T-helper 17 cell (primary cell): ENCODE results near the gene ARHGAP35. TPM values are rescaled to one million over a fixed set of nuclear protein-coding genes. Genes with fewer than 3 reads are reported as not detected.
"Not testable (repeated sequence)": the region's sequence is repeated elsewhere in the genome, so short reads cannot be mapped to it uniquely, and the experiment has no call there.

ENCODE experiments used
- ATAC-seq: fragments of 150-1000 bp; cut with Tn5 transposase; 2 replicates; pipeline ENCODE4 v1.10.0; 2021; ENCODE audit warnings: mild to moderate bottlenecking, moderate library complexity
- DNase-seq, 3 donors: peaks; one replicate each; pipeline versions ENCODE4 v3.0.0 to v3.0.0-alpha.2; 2020 to 2021
- H3K9me3 ChIP-seq: one replicate; pipeline ENCODE4 v1.7.0; 2013; ENCODE audit warnings: low read length, mild to moderate bottlenecking; ENCODE audit not compliant: control insufficient read depth, poor library complexity, severe bottlenecking
- H3K27ac Mint-ChIP-seq: one replicate; pipeline ENCODE4 v1.8.0; 2022; ENCODE audit warnings: mild to moderate bottlenecking, moderate library complexity, mixed read lengths
- H3K27me3 Mint-ChIP-seq: one replicate; pipeline ENCODE4 v1.8.0; 2022; ENCODE audit warnings: mixed read lengths
- H3K36me3 Mint-ChIP-seq: one replicate; pipeline ENCODE4 v1.8.0; 2022; ENCODE audit warnings: low read depth, mixed read lengths
- H3K4me1 Mint-ChIP-seq: one replicate; pipeline ENCODE4 v1.8.0; 2022; ENCODE audit warnings: mild to moderate bottlenecking, mixed read lengths
- H3K4me3 Mint-ChIP-seq: one replicate; pipeline ENCODE4 v1.8.0; 2022; ENCODE audit warnings: mild to moderate bottlenecking, moderate library complexity, mixed read lengths
- total RNA-seq, 4 donors: library from RNA in 2 of 4; stranded (reverse) in 2 of 4; gene quantifications; one replicate each; pipeline ENCODE4 v1.2.3 and lab custom pipeline; 2022 to 2026

Gene ARHGAP35
- total RNA-seq, 2 donors from 2014 or later = 33.6 to 34.0 TPM

DNA sequence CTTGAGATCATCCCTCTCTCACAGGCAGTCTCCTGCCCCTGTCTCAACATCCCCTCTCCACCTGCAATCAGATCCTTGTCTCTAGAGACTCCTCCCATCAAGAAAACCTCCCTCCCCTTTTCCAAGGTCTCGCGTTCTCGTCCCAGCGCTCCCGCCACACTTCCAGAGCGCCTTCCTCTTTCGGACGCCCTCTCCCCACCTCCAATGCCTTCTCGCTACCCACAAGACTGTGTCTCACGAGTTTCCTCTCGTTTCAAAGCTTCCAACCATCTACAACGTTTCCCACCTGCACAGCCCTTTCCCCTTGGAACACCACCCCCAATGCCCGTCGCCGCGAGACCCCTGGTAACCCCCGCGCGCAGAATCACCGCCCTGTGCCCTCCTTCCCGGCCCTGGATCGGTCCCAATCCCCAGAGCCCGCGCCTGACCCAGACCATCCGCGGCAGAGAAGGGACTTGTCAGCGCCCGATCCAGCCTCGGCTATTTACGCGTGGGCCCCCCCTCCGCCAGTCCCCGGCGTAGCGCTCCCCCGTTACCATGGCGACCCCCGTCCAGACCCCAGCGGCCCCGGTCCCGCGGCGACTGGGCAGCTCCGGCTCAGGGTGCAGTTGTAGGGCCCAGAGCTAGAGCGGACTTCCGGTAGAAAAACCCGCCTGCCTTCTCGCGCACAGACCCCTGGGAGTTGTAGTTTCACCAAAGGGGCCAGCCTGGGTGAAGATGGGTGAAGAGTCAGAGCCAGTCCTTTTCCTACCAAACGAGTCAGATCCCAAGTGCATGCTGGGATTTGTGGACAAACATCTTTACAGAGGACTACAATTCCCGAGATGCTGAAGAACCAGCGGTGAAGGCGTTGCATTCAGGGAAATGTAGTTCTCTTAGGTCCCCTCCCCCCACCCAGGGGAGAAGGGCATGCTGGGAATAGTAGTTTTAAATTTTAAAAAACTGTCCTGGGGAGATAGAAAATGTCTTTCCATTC lies 10.3 kb upstream of the ARHGAP35 start, which contains the start of gene AP2S1:
AP2S1 (minus strand) TSS at position 619 of the 976 bp plus-strand sequence; CDS start at position 539, 80 bp downstream.
- peak; percentile 97 for ATAC-seq
- Mint-ChIP-seq H3K27me3 (no peaks in the 10 kb centered on the region), H3K4me3 (peak within 1 kb of the TSS; percentile 99), H3K4me1 (peaks cover 14% of the 10 kb centered on the region), H3K36me3 (peaks cover 6% of the 10 kb centered on the region), H3K27ac (peak within 1 kb of the TSS; percentile 93)
- peak; percentile 79 to 88 (median 86) for DNase-seq
- no peaks in the 10 kb centered on the region for H3K9me3 ChIP-seq

DNA sequence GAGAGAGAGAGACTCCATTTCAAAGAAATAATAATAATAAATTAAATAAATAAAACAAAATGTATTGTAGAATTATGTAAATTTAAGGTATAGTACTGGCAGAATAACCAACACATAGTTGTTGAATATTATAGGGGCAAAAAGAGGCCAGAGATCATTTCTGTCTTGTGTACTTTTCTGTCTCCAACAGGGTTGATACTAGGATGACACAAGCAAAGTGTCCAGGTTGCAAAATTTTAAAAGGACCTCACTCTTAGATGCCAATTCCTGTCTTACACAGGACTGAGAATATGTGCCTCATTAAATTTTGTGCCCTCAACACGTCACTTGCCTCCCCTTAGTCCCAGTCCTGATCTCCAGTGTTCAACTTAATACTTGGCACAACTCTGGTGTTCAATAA lies 8.0 kb upstream of the ARHGAP35 start:
- no peaks in the 10 kb centered on the region for H3K9me3 ChIP-seq
- no peak for ATAC-seq
- Mint-ChIP-seq H3K4me3 (no peak overlapping the region), H3K36me3 (no peaks in the 10 kb centered on the region), H3K4me1 (peaks cover 21% of the 10 kb centered on the region), H3K27me3 (no peaks in the 10 kb centered on the region), H3K27ac (no peak overlapping the region)
- DNase-seq = no peak

DNA sequence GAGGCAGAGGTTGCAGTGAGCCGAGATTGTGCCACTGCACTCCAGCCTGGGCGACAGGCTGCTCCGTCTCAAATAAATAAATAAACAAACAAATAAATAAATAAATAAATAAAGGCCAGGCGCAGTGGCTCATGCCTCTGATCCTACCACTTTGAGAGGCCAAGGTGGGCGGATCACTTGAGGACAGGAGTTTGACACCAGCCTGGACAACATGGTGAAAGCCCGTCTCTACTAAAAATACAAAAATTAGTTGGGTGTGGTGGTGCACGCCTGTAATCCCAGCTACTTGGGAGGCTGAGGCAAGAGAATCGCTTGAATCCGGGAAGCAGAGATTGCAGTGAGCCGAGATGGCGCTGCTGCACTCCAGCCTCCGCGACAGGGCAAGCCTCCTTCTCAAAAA lies 6.1 kb upstream of the ARHGAP35 start:
- peaks cover 22% of the 10 kb centered on the region for H3K4me1 Mint-ChIP-seq
- H3K9me3 ChIP-seq, H3K36me3 Mint-ChIP-seq, DNase-seq, ATAC-seq, H3K27me3 Mint-ChIP-seq, H3K4me3 Mint-ChIP-seq, H3K27ac Mint-ChIP-seq: not testable (repeated sequence)

DNA sequence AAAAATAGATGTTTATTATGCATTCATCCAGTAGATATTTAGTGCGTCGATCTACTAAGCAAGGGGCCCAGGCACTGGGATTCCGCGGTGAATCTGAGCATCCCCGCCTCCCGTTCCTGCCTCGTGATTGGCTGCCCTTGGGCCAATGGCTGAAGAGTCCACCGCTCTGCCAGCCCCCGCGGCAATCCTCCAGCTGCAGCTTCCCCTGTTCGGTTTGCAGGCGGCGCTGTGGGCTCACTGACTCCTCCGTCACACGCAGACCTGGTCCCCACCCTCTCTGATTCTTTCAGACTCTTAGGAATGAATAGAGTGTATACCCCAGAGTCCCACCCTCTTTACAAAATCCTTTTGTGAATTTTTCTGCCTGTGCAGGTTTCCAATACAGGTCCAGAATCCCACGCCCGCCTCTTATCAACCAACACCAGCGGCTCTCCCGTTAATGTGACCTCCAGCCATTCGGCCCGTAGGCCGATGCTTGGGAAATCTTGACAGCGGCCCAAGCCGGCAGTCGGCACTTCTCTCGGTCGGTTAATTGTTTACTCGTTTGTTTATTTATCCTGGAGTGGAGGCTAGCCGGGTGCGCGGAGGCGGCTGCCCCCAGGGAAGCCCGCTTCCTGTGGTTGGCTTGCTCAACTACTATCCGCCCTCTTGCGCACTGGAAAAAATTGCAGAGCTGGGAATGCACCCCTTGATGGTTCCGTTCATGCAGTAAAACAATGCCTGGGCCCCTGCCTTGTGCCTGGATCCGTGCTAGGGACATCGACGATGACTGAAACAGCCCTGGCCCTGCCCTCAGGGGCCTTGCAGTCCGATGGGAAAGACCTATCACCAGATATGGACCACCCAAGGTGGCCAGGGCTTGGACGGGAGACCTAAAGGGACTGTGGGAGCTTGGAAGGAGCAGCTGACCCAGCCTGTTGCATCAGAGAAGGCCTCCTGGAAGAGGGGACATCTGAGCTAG lies 4.5 kb upstream of the ARHGAP35 start:
- H3K4me1 Mint-ChIP-seq = peaks cover 21% of the 10 kb centered on the region
- no peaks in the 10 kb centered on the region for H3K36me3 Mint-ChIP-seq
- H3K27ac Mint-ChIP-seq = peak overlapping the region; percentile 59
- peak; percentile 75 for ATAC-seq
- peak overlapping the region; percentile 78 for H3K4me3 Mint-ChIP-seq
- peak; percentile 82 to 87 (median 84) for DNase-seq
- no peaks in the 10 kb centered on the region for H3K27me3 Mint-ChIP-seq
- no peaks in the 10 kb centered on the region for H3K9me3 ChIP-seq

DNA sequence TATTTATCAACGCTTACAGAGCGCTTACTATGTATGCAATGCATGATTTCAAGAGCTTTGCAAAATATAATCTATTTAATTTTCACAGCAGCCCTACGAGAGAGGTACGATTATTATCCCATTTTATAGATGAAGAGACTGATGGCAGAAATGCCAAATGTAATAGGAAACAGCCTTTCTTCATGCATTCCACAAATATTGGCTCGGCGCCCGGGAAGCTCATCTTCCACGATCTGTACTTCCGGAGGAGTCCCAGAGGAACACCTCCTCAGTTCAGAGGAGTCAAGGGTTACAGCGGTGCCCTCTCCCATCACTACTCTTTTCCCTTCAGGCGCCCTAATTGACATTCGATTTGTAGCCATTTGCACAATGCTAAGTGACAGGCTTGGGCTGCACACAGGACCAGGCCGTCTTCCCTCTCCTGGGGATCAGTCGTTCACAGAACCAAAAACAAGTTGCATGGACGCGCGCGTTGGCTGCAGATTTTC lies 1.1 kb upstream of the ARHGAP35 start:
- no peaks in the 10 kb centered on the region for H3K9me3 ChIP-seq
- ATAC-seq = no peak
- Mint-ChIP-seq H3K36me3 (no peaks in the 10 kb centered on the region), H3K27me3 (no peaks in the 10 kb centered on the region), H3K27ac (peak overlapping the region; percentile 80), H3K4me1 (peaks cover 22% of the 10 kb centered on the region), H3K4me3 (peak overlapping the region; percentile 94)
- DNase-seq = no peak

DNA sequence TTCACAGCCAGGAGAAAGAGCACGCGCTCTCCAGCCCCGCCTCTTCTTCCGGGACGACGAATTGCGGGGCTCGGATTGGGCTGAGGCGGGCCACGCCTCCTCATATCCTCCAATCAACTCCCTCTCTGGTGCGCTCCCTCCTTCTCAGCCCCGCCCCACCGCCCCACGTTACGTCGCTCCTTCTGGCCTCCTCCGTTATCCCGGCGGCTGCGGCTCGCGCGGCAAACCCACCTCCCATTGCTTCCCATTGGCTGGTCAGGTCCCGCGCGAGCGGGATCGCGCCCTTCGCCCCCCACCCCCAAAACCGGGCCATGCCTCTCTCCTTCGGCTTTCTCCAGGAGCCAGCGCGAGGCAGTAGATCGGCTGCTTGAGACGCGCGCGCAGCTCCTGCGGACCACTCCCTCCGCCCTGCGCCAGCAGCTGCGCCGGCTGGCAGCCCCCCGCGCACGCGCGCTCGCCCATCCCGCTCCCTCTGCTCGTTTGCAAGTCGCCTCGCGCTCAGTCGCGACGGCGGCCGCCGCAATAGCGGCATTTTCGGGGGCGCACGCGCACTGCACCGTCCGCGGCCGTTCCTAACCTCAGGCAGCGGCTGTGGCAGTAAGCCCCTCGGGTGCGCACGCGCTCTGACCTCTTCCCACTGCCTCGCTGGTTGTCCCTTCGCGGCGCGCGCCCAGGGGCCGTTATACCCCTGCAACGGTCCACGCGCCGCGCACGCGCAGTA lies 512 bp upstream of the ARHGAP35 start:
- no peaks in the 10 kb centered on the region for H3K9me3 ChIP-seq
- peak; percentile 83 for ATAC-seq
- peak; percentile 83 to 94 (median 92) for DNase-seq
- H3K27ac Mint-ChIP-seq = peak overlapping the region; percentile 80
- peaks cover 23% of the 10 kb centered on the region for H3K4me1 Mint-ChIP-seq
- H3K4me3 Mint-ChIP-seq = peak overlapping the region; percentile 94
- no peaks in the 10 kb centered on the region for H3K36me3 Mint-ChIP-seq
- H3K27me3 Mint-ChIP-seq = no peaks in the 10 kb centered on the region

DNA sequence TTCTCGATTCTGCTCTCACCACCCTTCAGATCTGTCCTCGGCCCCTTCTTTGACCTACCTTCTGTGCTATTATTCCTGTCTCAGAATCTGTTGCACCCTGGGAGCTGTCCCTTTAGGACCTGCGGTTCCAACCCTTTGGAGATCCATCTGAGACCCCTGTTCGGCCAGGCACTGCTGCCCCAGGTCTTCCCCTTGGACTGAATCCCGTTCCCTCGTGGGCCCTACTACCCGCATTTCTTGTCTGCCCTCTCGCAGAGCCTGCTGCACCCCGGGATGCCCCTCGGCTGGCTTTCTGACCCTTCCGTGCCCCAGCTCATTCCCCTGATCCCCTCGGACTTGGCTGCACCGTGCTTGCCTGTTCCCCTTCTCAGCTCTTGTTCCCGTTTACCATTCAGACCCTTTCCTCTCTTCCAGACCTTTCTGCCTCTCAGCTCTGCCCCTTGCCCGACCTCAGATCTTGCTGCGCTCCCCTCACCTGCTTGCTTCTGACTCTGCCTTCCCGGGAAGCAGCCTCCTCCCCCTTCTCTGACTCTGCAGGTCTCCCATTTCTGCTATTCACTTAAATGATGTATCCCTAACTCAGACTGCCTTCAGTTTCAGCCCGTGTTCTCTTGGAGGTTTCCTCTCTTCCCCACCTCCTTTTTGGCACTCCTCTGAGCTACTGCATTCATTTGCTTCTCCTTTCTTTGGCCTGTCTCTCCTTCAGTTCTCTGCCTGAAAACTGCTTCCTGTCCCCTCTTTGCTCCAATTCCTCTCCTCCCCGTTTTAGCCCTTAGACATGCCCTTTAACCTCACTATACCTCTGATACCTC lies 1.1 kb downstream of the ARHGAP35 start:
- H3K27ac Mint-ChIP-seq = no peak overlapping the region
- H3K4me1 Mint-ChIP-seq = peaks cover 21% of the 10 kb centered on the region
- no peak overlapping the region for H3K4me3 Mint-ChIP-seq
- no peaks in the 10 kb centered on the region for H3K9me3 ChIP-seq
- ATAC-seq = no peak
- no peak for DNase-seq
- no peaks in the 10 kb centered on the region for H3K27me3 Mint-ChIP-seq
- H3K36me3 Mint-ChIP-seq = peaks cover 2% of the 10 kb centered on the region

DNA sequence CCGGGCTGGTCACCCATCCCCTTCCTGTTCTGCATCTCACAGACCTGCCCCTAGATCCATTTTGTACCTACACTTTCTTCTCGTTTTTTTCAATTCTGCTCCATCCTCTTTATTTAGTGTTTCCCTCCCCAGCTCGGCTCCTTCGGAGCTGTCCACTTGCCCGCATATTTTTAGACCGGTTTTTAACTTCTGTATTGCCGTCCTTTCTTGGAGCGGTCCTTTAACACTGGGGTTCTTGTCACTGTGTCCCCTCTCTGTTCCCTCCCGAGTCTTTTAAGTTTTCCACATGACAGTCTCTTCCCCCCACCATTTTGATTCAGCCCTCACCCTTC lies 1.7 kb downstream of the ARHGAP35 start:
- ATAC-seq (no peak), DNase-seq (no peak)
- Mint-ChIP-seq H3K36me3 (peaks cover 2% of the 10 kb centered on the region), H3K4me1 (peaks cover 26% of the 10 kb centered on the region), H3K27me3 (no peaks in the 10 kb centered on the region), H3K27ac (no peak overlapping the region), H3K4me3 (no peak overlapping the region)
- H3K9me3 ChIP-seq = no peaks in the 10 kb centered on the region

DNA sequence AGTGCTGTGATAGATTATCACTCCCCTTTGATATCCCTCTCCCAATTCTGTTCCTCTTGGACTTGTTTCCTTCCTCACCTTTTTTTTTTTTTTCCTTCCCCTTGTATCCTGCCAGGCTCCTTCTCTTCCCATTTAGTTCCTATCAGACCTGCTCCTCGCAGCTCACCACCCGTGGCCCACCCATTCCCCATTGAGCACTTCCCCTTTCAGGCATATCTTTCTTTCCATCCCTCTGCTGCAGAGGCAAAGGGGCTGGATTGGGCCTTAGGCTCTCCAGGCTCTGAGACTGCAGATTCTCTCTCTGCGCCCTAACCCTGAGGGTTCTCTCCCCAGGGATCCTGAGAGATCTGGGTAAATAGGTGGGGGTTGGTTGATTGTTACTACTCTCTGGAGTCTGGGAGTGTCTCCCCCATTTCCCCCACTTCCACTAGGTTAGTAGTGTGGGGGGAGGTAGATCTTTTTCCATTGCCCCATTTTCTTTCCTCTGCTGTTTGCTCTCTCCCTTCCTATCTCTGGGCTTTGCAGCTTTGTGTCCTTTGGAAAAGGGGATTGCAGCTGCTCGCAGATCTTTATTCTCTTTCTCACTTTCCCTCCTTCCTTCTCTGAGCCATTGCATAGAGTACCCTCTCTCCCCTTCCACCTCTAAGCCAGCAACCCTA lies 2.3 kb downstream of the ARHGAP35 start:
- no peaks in the 10 kb centered on the region for H3K9me3 ChIP-seq
- ATAC-seq (no peak), DNase-seq (no peak)
- Mint-ChIP-seq H3K27me3 (no peaks in the 10 kb centered on the region), H3K36me3 (peaks cover 2% of the 10 kb centered on the region), H3K4me1 (peaks cover 31% of the 10 kb centered on the region), H3K4me3 (no peak overlapping the region), H3K27ac (no peak overlapping the region)

DNA sequence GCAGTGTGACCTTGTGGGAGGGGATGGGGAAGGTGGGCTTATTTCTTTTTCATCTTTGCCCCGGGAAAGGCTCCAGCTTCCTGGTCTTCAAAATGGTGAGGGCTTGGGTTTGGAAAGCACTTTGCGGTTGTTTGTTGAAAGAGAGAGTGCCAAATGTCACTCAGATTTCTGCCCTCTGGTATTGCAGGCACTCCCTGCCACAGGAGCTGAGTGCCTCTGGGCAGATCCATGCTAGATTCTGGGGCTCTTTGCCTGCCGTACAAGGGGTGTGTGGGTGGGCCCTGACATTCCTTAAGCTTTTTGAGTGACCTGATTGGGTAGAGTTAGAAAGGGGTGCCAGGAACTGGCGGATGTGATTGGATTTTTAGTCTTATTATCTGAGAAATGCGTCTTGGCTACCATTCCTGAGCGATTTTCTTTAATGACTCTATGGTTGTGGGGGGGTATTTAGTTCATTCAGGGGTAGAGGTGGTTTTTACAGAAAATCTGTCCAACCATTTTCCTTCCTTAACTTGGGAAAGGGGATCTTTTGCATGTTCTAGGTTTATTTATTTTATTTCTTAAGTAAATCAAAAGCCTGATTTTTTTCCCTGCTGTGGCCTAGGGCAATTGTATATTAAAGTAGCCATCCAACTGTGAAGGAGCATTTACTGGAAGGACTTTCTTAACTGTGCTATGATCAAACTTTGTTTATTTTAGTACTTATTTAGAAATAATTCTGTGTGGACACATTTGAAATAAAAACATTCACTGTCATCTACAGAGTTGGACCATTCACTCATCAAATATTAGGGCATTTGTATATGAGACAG lies 3.2 kb downstream of the ARHGAP35 start:
- DNase-seq = no peak

More for the DNA sequence above, 3.2 kb downstream of the ARHGAP35 start:
- H3K4me3 Mint-ChIP-seq = no peak overlapping the region
- H3K4me1 Mint-ChIP-seq = peaks cover 32% of the 10 kb centered on the region
- H3K36me3 Mint-ChIP-seq = peaks cover 2% of the 10 kb centered on the region
- H3K9me3 ChIP-seq = no peaks in the 10 kb centered on the region
- H3K27me3 Mint-ChIP-seq = no peaks in the 10 kb centered on the region
- H3K27ac Mint-ChIP-seq = no peak overlapping the region
- ATAC-seq = no peak
